ENCODE measurements around the gene ANXA1.
A peak's percentile ranks its signal among the peaks of the same experiment; 100 is the strongest.
"Not testable (repeated sequence)": the region's sequence is repeated elsewhere in the genome, so short reads cannot be mapped to it uniquely, and the experiment has no call there.

ANXA1 gene

GRCh38 chr9:73179589-73179988, 27.9 kb downstream of the ANXA1 start:
- no peak overlapping the region for H3K4me3 ChIP-seq (ENCODE audit: control insufficient read depth, low read depth, low read length)
- TF ChIP-seq CTCF (conservative IDR thresholded peaks at IDR 0.05; ENCODE audit: control insufficient read depth, insufficient read depth, low read depth, low read length): no peak
- peak; percentile 79 for DNase-seq (ENCODE audit: low read depth)

- no peak overlapping the region for H3K4me3 ChIP-seq (ENCODE audit: control insufficient read depth, low read depth, low read length)
- TF ChIP-seq CTCF (conservative IDR thresholded peaks at IDR 0.05; ENCODE audit: control insufficient read depth, insufficient read depth, low read depth, low read length): no peak
- DNase-seq (ENCODE audit: low read depth): peak; percentile 87
These were observed 28.7 kb downstream of the ANXA1 start for GRCh38 chr9:73180403-73180802.

- DNase-seq (ENCODE audit: low read depth): no peak
- no peak overlapping the region for H3K4me3 ChIP-seq (ENCODE audit: control insufficient read depth, low read depth, low read length)
- no peak for TF ChIP-seq CTCF (conservative IDR thresholded peaks at IDR 0.05; ENCODE audit: control insufficient read depth, insufficient read depth, low read depth, low read length)
These were observed 31.3 kb downstream of the ANXA1 start for GRCh38 chr9:73182928-73183327.

GRCh38 chr9:73183428-73183827, 31.8 kb downstream of the ANXA1 start:
- no peak for TF ChIP-seq CTCF (conservative IDR thresholded peaks at IDR 0.05; ENCODE audit: control insufficient read depth, insufficient read depth, low read depth, low read length)
- no peak for DNase-seq (ENCODE audit: low read depth)
- H3K4me3 ChIP-seq (ENCODE audit: control insufficient read depth, low read depth, low read length): no peak overlapping the region

GRCh38 chr9:73183917-73184861, 32.5 kb downstream of the ANXA1 start:
- peak; percentile 73 for DNase-seq (ENCODE audit: low read depth)
- peak; percentile 37 for TF ChIP-seq CTCF (conservative IDR thresholded peaks at IDR 0.05; ENCODE audit: control insufficient read depth, insufficient read depth, low read depth, low read length)
- H3K4me3 ChIP-seq (ENCODE audit: control insufficient read depth, low read depth, low read length): no peak overlapping the region

- H3K4me3 ChIP-seq (ENCODE audit: control insufficient read depth, low read depth, low read length); DNase-seq (ENCODE audit: low read depth): not testable (repeated sequence)
These were observed 39.4 kb downstream of the ANXA1 start for GRCh38 chr9:73191109-73191508.

- no peak for TF ChIP-seq CTCF (conservative IDR thresholded peaks at IDR 0.05; ENCODE audit: control insufficient read depth, insufficient read depth, low read depth, low read length)
- DNase-seq (ENCODE audit: low read depth): no peak
- H3K4me3 ChIP-seq (ENCODE audit: control insufficient read depth, low read depth, low read length): no peak overlapping the region
These were observed 42.6 kb downstream of the ANXA1 start for GRCh38 chr9:73194284-73194683.

Data from fibroblast of mammary gland (primary cell).